ENCODE measurements around the gene INSRR. TPM values are rescaled to one million over a fixed set of nuclear protein-coding genes. Genes with fewer than 3 reads are reported as not detected.

The INSRR gene
- total RNA-seq, 1 experiment from 2014 or later = not detected

GRCh38 chr1:156858555-156858956 lies 361 bp downstream of the INSRR start:
- in situ Hi-C loops (cut with HindIII; ENCODE audit: low pct_unique_long_range_greater_than_20kb, low sequenced_read_pairs) = no loop called here
- TF ChIP-seq POLR2AphosphoS5 (IDR thresholded peaks at IDR 0.05; ENCODE audit: low read depth, low read length) (no peak), REST (IDR thresholded peaks at IDR 0.05; ENCODE audit: insufficient read depth in 1 of 2, low read depth in 2 of 2, low read length in 1 of 2) (no peak), CTCF (IDR thresholded peaks at IDR 0.05) (no peak), SIN3A (IDR thresholded peaks at IDR 0.05; ENCODE audit: borderline replicate concordance, insufficient read depth, low read depth, low read length) (no peak), TCF7L2 (IDR thresholded peaks at IDR 0.05; ENCODE audit: low read depth, low read length) (no peak)
- Histone ChIP-seq H3K27ac (ENCODE audit: low read length) (no peak overlapping the region), H3K4me3 (ENCODE audit: low read depth in 2 of 2, low read length in 2 of 2) (peak overlapping the region; percentile 39 to 65), H3K9me3 (ENCODE audit: control insufficient read depth, insufficient read depth, low read depth, low read length) (no peaks in the 10 kb centered on the region), H3K4me1 (ENCODE audit: control insufficient read depth, insufficient read depth, low read length) (peaks cover 13% of the 10 kb centered on the region), H3K27me3 (ENCODE audit: control insufficient read depth, insufficient read depth, low read length) (no peaks in the 10 kb centered on the region; the same call in 1 of the 2 replicates), H3K36me3 (ENCODE audit: control insufficient read depth, insufficient read depth, low read length) (no peaks in the 10 kb centered on the region)
- ATAC-seq (no peak; the same call in 1 of the 2 replicates), DNase-seq (ENCODE audit: low read depth, low spot score) (no peak)
- intact Hi-C loops (cut with micrococcal nuclease; ENCODE audit: unreplicated experiment) = loop anchor here (2.0 to 10.0 kb wide), 2 partner anchors 66 to 132 kb away; partner anchors contain the start of gene LRRC71
- BruUV-seq (replicated peaks) = no TSS peak
- CTCF ChIA-PET = interaction anchor here (0.6 to 2.3 kb wide), 6 partner anchors 19 to 170 kb away, joined by 3 to 39 read pairs (median 5); partner anchors contain the start of genes ISG20L2 and METTL25B
- POLR2A ChIA-PET = interaction anchor here (0.5 to 1.1 kb wide), 2 partner anchors 30 to 53 kb away, joined by 4 to 6 read pairs; no protein-coding TSS in a partner anchor

- Histone ChIP-seq H3K27ac (ENCODE audit: low read length) (no peak overlapping the region), H3K4me3 (ENCODE audit: low read depth in 2 of 2, low read length in 2 of 2) (no peak overlapping the region), H3K27me3 (ENCODE audit: control insufficient read depth, insufficient read depth, low read length) (no peaks in the 10 kb centered on the region; the same call in 1 of the 2 replicates), H3K4me1 (ENCODE audit: control insufficient read depth, insufficient read depth, low read length) (peaks cover 13% of the 10 kb centered on the region), H3K36me3 (ENCODE audit: control insufficient read depth, insufficient read depth, low read length) (no peaks in the 10 kb centered on the region), H3K9me3 (ENCODE audit: control insufficient read depth, insufficient read depth, low read depth, low read length) (no peaks in the 10 kb centered on the region)
- in situ Hi-C loops (cut with HindIII; ENCODE audit: low pct_unique_long_range_greater_than_20kb, low sequenced_read_pairs) (no loop called here), intact Hi-C loops (cut with micrococcal nuclease; ENCODE audit: unreplicated experiment) (loop anchor here (10.0 kb wide), 1 partner anchor 67 kb away; the partner anchor contains the start of gene LRRC71)
- no peak for ATAC-seq
- no peak for DNase-seq (ENCODE audit: low read depth, low spot score)
- POLR2A ChIA-PET = interaction anchor here (0.6 kb wide), 1 partner anchor 49 kb away, joined by 4 read pairs; no protein-coding TSS in a partner anchor
- CTCF ChIA-PET = interaction anchor here (0.8 to 1.1 kb wide), 2 partner anchors 18 to 169 kb away, joined by 4 to 6 read pairs; no protein-coding TSS in a partner anchor
- TF ChIP-seq SIN3A (IDR thresholded peaks at IDR 0.05; ENCODE audit: borderline replicate concordance, insufficient read depth, low read depth, low read length) (no peak), TCF7L2 (IDR thresholded peaks at IDR 0.05; ENCODE audit: low read depth, low read length) (no peak), POLR2AphosphoS5 (IDR thresholded peaks at IDR 0.05; ENCODE audit: low read depth, low read length) (no peak), CTCF (IDR thresholded peaks at IDR 0.05) (no peak), REST (IDR thresholded peaks at IDR 0.05; ENCODE audit: insufficient read depth in 1 of 2, low read depth in 2 of 2, low read length in 1 of 2) (no peak)
- BruUV-seq (replicated peaks) = no TSS peak
Observed at GRCh38 chr1:156857532-156857931, 1.4 kb downstream of the INSRR start.
